Measurements from ENCODE around the gene DLG2.

DLG2 gene

GRCh38 chr11:84137960-84138359 lies 1489.2 kb downstream of the DLG2 start:
- no peak for DNase-seq

DNA sequence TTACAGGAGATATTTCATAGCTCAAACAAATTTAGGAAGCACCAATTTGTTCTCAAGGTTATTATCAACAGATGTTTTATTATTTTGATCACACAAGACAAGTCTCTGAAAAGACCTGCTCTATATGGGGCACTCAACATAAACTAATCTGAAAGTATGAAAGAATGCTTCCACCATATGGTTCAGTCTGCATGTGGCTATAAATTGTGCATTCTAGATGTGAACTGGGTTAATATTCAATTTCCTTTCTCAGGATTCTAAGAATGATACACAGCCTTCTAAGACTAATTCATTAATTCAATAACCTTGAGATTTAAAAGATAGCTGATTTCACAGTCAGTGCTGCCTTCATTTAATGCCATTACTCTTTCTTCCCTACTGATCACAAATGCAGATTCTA lies 1489.6 kb downstream of the DLG2 start:
- DNase-seq: no peak

DNA sequence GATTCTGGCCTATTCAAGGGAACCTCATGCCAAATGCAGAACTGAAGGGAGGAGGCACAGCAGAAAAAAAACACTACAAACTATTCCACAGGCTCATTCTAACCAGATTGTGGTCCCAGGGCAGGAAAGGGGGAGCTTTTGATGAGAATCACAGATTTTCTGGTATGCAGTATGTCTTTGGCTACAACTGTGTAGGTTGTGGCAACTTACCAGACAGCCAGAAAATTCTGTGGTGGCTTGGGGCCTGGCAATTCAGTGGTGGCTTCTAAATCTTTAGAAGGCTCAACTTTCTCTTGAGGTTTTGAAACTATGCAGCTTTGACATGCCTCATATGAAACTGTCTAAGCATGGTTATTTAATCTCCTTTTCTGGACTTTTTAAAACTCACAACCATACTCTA lies 1490.2 kb downstream of the DLG2 start:
- no peak for DNase-seq

DNA sequence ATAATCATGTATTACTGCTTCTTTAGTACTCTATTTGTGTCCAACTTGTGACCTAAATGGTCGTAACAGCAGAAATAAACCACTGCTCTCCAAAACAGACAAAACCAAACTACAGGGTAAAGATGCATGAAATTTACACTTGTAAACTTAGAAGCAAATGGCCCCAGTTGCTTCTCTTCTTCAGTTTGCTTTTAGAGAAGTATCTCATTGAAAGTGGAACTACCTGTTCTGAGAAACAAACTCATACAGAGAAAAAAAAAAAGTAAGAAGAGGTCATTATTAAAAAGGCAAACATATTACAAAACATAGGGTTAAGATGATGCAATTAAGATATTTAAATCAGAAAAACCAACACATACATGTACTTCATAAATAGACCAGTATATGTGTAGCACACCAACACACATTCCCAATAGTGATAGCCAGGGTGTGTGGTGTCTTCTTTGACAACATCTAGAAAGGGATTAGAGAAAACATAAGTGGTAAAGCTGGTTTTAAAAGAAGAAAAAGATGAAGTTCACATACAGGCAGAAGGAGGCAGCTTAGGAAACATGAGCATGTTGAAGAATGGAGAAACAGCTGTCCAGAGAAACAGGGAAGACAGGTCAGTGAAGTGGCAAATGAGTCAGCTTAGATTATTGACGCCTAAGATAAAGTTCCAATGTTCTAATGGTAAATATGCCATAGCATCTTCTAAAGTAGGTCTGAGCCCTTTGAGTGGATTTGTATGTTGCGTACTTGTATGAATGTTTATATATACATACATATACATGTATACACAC lies 1496.3 kb downstream of the DLG2 start:
- no peak for DNase-seq

GRCh38 chr11:84129961-84130576 lies 1497.1 kb downstream of the DLG2 start:
- DNase-seq: no peak

- DNase-seq: no peak
Measured at GRCh38 chr11:84128840-84129239, 1498.3 kb downstream of the DLG2 start.

DNA sequence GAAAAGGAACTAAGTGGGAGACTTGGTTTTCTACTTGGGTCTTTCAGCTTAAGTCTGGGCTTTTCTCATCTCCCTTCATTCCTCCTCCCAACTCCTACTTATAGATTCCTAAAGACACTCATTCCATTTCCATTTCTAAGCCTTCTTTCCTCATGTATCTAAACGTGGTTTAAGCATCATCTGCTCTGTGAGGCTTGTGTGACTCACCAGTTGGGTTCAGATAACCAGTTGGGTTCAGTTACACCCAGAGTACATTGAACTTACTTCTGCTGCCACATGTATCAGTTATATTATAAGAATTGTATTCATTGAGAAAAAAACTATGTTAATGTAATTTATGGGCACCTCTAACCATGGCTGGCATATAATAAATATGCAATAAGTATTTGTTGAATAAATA lies 1509.8 kb downstream of the DLG2 start:
- no peak for DNase-seq

DNA sequence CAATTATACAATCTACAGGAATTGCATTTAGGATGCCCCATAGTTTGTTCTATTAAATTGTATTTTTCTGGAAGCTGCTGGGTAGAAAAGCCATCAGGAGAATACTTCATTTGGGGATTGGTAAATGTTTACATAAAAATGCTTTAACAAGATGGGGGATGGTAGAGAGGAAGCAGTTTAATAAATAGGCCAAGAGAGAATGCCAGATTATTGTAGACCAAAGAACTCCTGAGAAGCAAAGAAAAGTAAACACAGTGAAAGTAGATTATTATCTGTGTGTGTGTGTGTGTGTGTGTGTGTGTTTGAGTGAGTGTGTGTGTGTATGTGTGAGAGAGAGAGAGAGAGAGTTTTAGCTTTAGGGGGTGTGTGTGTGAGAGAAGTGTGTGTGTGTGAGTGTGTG lies 1520.6 kb downstream of the DLG2 start:
- DNase-seq: no peak

DNA sequence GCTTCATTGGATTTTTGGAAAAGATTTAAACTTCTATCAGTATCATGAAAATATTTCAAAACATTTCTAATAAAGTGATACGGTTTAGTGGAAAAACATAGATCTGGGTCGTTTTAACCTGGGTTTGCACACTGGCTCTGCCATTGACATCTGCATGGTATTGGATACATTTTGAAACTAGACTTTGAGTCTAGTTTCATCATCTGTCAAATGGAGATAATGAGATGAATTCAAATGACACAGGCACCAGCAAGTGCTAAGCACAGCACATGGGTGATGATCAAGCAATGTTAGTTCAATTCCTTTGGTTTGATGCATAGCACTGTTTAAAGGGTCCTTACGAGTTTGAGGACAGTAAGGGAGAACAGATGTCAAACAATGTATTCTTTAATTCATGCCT lies 1522.0 kb downstream of the DLG2 start:
- DNase-seq: no peak

- no peak for DNase-seq
Measured at GRCh38 chr11:84103096-84103495, 1524.0 kb downstream of the DLG2 start.

- no peak for DNase-seq
Measured at GRCh38 chr11:84097186-84097585, 1530.0 kb downstream of the DLG2 start.

GRCh38 chr11:84091212-84091986 lies 1535.7 kb downstream of the DLG2 start:
- no peak for DNase-seq

DNA sequence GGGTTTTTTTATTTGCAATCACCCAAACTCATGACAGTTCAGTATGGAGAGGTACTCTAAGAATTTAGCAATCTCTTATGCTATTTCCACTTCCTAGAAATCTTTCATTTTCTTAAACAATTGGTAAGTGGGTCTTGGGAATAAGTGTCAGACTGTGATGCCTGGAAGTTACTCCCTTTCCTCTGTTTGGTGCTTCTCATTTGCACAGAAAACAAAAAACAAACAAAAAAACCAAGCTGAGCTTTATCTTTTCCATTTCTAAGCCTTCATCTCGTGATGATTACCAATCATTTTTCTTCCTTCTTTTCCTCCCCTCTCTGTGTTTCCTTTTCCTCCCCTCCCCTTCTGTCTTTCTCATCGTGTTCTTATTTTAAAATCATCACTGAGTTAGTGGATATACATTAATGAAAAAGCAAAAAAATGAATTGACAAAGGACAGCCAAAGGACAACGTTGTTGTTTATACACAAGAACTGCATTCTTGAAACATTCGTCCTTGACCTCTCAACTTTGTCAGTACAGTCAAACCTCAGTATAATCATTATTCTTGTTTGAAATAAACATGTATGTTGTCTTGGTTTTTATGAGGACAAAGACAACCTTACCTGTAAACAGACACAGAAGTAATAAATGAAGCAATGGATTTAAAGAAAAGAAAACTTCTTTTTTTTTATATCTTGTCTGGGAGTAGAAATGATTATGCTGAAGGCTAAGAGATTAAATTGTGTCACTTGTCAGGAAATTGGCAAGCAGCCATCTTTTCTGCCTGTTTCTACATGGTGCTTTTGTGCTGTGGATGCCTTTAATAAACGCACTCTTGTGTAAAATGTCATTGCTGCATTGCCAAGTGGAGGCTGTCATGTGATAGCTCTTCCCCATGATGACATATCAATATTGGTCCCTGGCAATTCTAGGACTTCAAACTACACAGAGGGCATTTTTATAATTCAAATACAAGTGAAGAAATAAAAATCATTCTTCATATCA lies 1537.8 kb downstream of the DLG2 start:
- DNase-seq: no peak

- no peak for DNase-seq
Measured at GRCh38 chr11:84071851-84072250, 1555.3 kb downstream of the DLG2 start.

- no peak for DNase-seq
Measured at GRCh38 chr11:84069048-84069447, 1558.1 kb downstream of the DLG2 start.

- DNase-seq: no peak
Measured at GRCh38 chr11:84061726-84062125, 1565.4 kb downstream of the DLG2 start.

GRCh38 chr11:84056653-84057376 lies 1570.3 kb downstream of the DLG2 start:
- DNase-seq: no peak

DNA sequence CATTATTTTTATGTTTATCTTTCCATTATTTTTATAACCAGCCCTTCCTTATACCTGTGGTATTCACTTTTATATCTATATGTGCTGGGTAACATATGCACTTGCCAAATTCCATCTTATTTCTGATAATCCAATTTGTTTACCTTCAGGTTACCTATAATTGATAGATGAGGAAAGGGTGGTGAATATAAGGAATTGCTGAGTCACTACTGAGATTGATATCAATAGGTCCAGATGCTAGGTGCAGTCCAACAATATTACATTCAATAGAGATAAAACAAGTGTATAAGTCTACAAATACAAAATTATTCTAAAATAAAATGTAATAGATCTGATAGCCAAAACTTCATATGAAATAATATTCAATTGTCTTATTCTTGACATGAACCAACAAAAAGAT lies 1582.0 kb downstream of the DLG2 start:
- DNase-seq: no peak

DNA sequence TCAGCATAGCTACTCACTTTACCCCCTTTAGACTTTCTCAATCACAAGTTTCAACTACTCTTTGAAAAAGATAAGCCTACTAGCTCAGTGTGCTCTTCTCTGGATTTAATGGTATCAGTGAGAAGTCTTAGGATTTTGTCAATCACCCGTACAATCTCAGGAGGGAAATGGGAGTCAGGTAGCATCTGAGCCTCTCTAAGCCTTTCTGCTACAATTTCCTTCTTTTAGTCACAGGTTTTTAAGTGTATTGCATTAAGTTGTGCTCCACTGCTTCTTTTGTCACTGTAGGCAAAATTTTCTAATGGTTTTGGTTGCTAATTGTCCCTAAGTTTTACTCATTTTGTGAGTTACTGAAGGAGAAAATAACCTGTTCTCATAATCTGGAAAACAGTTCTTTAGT lies 1582.4 kb downstream of the DLG2 start:
- no peak for DNase-seq

DNA sequence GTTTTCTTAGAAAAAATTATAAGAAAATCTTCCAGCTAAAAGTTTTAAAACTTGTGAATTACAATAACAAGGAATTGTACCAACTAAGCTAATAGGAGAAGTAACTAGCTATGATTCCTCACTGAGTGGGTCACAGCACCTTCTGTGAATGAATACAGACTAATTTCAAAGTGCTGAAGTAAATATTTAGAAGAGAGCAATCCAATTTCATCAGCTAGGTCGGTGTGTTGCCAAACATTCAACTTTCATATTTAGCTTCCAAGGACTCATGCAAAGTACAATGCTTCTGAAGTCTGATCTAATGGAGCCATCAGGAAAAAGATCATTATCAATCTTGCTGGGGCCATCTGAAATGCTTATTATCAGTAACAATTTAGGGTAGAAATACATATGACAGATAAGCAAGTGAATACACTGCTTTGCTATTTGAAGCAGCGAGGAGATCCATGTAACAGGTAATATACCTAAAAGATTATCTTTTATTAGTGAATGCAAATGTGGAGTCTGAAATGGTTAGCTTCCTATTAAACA lies 1590.4 kb downstream of the DLG2 start:
- DNase-seq: no peak

DNA sequence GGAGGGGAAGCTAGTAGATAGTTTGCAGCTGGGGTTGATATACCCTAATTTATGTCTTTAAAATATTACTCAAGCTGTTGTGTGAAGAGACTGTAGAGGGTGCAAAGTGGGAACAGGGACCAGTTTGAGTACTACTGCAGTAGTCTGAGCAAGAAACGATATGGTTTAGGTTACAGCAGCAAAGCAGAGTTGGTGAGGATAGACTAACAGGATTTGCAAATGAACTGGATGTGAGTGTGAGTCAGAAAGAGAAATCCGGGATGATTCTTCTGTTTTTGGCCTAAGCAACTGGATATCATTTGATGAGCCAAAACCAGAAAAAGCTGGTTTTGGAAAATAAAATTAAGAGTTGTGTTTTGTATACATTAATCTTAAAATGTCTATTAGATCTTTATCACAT lies 1591.5 kb downstream of the DLG2 start:
- DNase-seq: no peak

GRCh38 chr11:84034484-84034883 lies 1592.7 kb downstream of the DLG2 start:
- DNase-seq: no peak
